Fibroblast of gingiva (primary cell): ENCODE results near the gene MRPL1.

Experiments
- DNase-seq: peaks from one replicate; pipeline ENCODE4 v3.0.0-alpha.2; 2011; ENCODE audit warnings: low read depth

The MRPL1 gene

DNA sequence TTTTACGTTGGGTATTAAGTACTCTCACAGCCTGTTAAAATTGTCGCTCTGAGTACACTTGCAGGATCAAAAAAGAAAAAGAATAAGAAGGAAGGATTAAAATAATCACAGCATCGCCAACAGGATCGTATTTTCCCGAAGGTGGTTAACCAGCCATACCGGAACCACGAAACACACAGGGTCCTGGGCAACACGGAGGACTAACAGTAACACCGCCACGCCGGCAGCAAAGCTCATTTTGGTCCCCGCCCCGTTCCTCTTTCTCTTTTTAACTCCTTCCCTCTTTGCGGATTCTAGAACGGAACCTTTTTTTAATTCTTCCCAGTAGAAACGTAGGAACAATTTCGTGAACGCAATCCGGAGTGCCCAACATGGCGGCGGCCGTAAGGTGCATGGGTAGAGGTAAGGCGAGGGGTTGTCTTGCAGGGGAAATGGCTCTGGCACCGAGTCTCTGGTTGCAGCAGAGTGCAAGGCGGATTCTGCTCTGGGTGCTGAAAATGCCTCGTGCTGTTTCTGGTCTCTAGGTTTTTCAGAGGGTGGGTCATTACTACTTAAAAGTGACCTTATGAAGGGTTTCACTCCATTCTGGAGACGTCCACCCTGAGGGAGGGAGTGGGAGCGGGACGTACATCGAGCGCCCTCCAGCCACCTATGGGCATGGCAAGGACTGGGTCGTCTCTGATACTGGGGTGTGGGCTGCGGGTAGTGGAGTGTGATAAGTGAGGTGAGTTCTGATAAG, at the start of gene MRPL1:
Gene MRPL1 (plus strand): TSS at position 353 of the 739 bp plus-strand sequence. CDS start 19 bp downstream, at position 372.
- DNase-seq, result peak; percentile 96

DNA sequence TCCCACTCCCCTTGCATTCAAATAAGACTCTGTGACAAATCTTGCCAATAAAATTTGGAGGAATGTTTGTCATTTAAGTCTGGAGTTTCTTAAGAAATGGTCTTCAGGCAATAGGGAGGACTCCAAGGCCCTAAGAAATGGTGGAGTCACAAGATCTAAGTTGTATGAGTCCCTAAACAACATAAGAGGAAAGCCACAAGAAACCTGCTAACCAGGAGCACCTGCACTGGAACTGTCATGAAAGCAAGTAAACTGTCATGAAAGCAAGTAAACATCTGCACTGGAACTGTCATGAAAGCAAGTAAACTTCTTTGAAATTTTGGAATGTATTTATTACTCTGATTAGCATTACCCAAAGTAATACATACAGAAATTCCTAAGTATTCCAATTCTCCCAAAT, 47.0 kb upstream of the MRPL1 start:
- DNase-seq, result no peak

DNA sequence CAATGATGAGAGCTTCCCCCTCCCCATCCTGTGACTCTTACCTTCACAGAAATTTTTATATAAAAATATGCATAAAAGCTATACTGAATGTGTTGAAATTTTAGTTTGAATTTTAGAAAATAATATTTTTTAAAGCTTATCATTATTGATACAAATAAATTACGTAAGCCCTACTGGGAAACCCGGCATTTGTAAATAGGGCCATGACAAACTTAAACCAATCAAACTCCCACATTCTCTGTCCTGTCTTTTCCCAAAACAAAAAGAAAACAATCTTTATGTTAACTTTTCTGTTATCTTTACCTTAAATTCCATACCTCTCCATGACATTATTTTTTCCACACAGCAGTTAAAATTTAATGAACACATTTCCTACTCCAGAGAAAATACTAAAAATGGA, 46.1 kb upstream of the MRPL1 start:
- no peak for DNase-seq

DNA sequence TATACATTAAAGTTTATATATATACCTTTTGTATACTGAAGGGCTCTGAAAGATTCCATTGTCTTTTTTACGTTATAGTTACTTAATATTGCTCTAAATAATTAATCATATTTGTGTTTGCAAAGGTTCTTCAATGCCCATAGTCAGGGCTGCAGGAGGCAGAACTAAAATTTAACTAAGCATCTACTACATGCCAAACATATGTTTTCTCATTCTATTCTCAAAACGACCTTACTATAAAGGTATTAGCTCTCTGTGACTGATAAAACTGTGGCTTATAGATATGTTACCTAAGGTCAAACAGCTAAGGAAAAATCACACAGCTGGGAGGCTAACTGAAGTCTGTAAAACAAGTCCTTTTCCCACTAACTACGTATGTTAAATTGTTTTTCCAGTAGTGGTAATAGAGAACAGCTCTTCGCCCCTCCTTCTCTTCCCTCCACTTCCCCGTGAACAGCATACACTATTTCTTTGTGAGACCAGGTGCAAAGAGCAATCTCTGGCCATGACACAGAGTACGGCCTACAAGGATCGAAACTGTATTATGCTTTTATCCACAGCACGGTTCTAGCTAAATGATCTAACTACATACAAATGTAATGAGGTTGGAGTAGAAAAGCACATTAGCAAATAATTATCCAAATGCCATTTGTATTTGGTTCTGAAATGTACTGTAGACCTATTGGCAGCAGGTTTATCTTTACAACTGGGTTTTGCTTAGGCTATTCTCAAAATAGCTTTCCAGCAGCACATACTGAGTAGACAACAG, 45.1 kb upstream of the MRPL1 start:
- no peak for DNase-seq

DNA sequence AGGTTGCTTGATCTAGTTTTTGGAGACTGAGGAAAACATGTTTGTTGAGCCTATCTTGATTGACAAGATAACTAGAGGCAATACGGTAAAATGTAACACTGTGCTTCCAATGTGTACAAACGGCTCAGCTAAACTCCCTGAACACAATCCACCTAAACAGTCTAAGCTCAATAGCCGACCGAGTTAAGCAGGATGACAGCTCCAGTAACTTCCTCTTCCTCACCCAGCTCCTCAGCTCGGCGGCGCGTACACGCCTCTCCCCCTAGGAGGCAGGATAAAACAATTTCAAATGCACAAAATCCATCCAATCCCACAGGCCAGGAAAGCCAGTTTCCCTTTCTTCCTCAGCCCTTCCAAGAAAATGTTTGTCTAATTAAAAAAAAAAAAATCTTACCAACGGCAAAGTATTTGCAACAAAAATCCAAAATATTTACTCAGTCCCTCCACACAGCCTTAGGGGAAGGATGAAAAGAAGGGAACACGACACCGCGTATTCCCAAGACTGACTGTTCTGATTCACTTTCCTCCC, 44.5 kb upstream of the MRPL1 start:
- peak; percentile 81 for DNase-seq

DNA sequence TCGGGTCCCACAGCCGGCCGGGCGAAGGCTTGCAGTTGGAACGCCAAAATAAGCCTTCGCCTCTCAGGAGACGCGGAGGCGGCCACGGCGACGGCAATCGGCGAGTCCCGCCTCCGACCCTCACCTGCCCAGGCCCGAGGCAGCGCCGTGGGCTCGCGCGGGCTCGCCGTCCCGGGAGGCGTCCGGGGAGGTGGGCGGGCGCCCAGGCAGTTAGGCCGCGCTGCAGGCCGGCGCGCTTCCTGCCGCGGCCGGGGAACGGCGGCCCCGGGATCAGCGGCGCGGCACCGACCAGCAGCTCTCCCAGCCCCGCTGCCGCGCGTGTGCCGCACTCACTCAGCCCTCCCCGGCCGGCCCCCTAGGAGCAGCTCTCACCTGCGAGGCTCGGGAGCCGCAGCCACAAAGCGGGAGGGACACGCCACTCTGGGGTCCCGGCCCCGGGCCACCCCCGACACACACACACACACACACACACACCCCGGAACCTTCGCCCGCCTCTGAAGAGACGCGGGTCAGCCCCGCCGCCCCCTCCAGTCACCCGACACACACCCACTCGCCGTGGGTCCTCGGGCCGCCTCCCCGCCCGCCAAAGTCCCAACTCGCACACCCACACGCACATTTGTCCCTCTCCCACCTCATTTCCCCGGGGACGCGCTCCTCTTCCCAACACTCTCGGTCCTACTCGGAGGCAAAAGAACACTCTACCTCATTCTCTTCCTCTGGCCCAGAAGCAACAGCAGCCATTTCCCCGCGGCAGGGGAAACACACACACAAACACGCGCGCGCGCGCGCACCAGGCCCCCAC, 43.8 kb upstream of the MRPL1 start, which contains the start of gene CNOT6L:
Gene CNOT6L (minus strand): TSS at position 767 of the 802 bp plus-strand sequence. CDS start 60 bp downstream, at position 707.
- peak; percentile 80 for DNase-seq

DNA sequence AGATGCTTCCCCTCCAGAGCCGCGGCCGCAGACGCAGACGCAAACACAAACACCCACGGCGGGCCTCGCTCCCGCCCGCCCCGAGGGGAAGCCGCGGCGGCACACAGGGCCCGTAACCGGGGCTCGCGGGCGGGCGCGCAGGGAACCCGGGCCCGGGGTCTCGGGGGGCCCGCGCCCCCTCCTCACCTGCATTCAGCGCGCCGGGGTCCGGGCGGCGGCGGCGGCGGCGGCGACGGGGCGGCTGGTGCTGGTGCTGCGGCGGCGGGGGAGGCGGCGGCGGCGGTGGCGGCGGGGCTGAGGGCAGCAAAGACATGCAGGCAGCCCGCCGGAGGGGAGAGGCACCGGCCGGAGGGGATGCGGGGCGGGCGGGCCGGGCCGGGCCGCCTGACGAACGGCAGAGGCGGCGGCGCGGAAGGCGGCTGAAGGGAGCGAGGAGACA, 43.2 kb upstream of the MRPL1 start:
- no peak for DNase-seq

DNA sequence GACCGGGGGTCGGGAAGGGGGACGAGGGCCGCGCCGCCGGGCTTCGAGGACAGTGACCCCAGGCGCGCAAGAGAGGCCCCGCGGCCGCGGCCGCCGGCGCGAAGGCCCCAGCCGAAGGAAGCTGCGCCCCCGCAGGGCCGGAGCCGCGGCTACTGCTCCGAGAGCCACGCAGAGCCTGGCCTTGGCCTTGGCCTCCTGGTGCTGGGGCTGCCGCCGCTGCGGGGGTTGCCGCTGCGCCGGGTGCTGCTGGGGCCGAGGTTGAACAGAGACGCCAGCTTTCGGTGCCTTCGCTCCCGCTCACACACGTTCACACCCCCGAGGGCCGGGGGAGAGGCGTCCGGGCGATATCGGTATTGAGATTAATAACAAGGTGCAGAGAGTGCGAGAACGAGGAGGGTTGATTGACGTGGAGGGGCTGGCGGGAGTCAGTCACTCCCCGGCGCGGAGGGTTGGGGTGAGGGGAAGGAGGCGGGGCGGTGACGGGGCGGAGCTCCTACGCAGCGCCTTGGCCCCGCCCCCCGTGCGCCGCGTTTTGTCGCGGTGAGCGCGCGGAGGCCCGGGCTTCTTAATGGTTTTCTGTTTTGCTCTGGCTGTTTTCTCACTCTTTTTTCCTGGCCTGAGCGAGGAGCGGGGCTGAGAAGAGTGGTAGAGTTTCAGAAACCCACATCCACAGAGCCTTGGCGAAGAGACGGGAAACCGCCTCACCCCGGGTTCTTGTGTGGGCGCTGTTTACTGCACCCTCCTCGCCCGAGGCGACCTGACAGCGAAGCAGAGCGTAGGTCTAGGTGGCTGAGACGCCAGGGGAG, 42.6 kb upstream of the MRPL1 start:
- DNase-seq, result peak; percentile 82

DNA sequence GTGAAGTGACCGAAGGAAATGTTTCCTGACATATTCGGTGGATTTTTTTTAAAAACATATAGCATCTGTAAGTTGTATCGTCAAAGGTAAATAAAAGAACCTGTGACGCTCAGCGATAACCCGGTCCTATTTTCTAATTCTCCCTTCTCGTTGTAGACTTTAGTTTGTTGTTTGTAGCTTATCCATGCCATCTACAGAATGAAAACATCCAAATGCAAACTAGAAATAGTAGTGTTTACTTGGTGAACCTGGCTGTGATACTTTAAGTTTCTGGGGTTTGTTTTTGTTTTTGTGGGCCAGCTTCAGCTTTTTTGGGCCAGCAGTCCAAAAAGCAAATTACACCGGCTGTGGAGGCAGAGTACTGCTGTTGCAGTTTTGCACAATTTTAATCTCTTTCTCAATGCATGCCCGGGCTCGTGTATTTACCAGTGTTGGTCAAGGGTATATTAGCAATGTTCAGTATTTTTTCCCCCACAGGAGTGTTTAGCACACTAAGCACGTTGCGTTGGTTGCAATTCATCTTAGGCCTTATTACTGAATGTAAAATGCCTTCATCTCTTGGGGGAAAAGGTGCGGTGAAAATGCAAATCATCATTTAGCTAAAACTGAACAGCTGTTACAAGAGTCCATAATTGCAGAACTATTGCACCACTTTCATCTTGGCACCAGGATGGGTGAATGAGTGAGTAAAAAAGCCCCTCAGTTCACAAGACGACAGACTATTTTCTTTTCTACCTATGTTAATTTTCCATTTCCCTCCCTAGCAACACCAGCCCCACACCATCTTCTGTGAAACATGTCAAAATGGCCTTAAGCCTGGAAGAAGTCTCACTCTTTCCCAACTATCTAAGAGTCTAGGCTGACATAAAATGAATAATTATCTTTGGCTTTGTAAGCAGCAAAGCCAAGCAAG, 41.7 kb upstream of the MRPL1 start:
- peak; percentile 39 for DNase-seq

DNA sequence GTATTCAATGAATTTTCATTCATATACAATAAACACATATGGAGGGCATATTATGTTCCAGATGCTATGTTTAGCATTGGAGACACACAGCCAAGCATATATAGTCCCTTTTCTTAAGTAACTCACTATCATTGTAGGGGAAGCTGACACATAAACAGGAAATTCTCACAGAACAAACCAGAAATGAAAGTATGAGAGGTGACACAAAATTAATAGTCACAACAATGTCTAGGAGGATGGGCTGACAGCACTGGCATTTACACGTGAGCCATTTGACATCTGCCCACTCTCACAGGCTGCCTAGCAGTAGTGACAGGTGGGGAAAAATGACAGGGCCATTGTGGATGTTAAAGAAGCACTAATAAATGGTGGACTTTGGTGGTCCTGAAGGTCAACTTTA, 40.9 kb upstream of the MRPL1 start:
- no peak for DNase-seq

DNA sequence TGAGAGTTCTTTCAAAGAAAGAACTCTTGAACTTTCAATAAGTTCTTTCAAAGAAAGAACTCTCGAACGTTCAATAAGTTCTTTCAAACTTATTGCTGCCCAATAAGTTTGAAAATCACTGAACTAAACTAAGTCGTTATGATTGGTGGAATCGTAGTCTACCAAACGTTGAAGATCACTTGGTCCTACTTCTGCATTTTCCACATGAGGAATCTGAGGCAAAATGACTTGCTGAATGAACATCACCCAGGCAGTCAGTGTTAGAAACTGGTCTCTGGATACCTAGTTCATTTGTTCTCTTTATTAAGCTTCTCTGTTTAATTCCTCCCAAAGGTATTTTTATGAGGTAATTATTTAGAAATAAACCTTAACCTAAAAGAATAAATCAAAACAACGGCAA, 36.4 kb upstream of the MRPL1 start:
- no peak for DNase-seq

DNA sequence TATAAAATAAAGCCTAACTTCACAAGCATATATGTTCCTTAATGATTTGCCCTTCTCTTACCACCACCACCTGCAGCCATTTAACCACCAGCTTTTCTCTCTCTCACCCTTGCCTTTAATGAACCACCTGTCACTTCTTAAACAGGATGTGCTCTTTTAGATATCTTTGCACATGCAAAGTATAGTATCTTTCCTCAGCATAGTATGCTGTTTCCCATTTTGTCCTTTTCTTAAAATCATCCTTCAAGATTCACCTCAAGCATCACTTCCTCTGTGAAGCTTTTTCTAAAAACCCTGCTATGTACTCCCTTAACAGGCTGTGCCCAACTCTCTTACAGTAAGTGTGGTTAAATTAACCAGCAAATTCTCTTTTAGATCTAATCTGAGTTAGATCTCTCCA, 35.3 kb upstream of the MRPL1 start:
- no peak for DNase-seq

DNA sequence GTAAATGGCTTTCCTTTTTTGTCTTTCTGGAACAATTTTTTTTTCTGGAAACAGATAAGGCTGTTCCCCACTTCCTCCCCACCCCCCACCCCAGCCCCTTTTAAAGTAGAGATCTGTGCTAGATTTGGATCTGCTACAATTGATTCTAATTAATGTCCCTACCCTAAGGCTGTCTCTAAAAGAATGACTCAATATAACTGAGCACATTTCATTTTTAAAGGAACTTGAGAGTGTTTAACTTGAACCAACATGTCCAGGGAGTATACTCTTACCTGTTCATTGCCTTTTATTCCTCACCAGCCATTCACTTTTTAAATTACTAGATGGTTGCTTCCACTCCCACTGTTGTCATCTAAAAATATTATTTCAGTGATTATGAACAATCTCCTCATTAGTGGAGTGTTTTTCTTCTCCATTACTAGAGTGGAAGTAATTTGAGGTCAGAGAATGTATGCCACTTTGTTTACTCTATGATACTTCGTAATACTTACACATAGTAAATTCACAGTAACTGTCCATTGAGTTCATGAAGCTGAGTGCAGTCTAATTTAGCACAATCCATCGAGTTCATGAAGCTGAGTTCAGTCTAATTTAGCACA, 29.4 kb upstream of the MRPL1 start:
- DNase-seq, result no peak

DNA sequence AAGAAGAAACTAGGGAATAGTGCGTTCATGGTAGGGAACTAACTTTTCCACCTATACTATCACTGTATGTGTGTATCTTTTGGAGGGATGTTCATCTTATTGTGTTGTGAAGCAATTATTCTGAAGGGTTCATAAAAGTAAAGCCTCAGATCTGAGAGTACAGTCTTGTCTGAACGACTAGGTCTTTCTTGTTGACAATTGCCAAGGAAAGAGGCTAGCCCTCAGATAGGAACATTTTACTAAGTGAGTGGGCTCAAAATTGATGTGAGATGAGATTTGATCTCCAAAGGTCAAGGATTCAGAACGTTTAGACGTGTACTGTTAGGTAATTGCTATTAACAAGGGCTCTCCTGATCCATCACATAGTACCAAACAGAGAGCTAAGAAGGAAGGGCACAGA, 28.2 kb upstream of the MRPL1 start:
- DNase-seq, result no peak

DNA sequence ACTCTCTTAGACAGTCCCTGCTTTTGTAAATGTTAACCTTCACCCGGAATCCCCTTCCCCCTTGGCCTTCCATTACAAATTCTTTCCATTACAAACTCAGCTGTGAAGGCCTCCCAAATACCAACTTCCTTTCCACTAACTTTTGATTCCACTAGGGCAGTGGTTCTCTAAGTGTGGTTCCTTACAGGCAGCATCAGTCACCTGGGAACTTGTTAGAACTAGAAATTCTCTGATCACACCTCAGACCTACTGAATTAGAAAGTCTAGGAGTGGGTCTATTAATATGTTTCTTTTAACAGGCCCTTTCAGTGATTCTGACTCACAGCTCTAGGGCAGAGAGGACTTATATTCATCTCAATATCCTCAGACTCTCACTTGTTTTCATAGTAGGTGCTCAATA, 19.0 kb upstream of the MRPL1 start:
- DNase-seq, result no peak

DNA sequence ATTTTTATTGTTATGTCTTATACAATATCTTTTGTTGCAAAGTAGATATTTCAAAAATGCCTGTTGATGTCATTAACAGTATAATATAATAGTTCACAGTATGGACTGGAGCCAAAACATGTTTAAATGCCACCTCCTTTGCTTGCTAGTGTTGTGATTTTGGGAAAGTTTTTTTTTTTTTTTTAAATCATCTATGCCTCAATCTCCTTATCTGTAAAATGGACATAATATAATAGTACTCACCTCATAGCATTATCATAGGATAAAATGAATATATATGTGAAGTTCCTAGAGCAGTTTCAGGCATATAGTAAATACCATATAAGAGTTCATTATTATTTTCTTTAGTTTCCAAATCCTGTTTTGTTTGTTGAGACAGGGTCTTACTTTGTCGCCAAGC, 18.3 kb upstream of the MRPL1 start:
- DNase-seq, result no peak

DNA sequence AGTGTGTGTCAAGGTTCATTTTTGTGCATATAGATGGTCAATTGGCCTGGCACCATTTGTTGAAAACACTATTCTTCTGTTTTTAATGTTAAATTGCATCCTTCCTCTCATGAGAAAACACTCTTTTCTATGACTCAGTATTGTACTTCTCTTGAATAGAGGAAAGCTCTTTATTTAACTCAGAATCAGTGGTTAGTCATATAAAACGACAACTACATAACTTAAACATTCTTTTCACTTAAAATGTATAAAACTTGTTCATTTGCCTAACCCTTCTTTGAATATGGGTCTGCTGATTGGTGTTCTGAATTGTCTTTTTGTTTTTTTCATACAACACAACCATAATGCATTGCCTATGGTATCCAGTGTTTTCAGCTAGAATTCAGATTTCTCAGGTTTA, 17.2 kb upstream of the MRPL1 start:
- no peak for DNase-seq

DNA sequence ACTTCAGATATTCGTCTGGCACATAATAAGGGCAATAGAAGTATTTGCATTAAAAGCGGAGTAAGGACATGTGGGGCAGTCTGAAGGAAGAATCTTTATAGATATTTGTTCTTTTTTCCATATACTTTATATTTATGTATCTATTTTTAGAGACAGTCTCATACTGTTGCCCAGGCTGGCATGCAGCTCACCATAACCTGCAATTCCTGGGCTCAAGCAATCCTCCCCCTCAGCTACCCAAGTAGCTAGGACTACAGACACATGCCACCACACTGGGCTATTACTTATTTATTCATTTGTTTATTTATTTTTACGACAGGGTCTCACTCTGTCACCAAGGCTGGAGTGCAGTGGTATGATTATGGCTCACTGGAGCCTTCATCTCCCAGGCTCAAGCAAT, 16.7 kb upstream of the MRPL1 start:
- DNase-seq, result no peak

DNA sequence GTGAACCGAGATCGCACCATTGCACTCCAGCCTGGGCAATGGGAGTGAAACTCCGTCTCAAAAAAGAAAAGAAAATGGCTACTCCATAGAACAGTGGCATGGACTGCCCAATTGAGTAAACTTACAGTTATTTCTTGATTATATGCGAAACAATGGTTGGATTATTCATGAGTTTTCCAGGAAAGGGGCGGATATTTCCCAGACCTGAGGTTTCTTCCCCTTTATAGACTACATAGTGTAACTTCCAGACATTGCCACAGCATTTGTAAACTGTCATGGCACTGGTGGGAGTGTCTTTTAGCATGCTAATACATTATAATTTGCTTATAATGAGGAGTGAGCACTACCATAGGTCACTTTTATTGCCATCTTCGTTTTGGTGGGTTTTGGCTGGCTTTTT, 14.1 kb upstream of the MRPL1 start:
- DNase-seq, result no peak
